ENCODE data around the gene SYNDIG1.
"Not testable (repeated sequence)": the region's sequence is repeated elsewhere in the genome, so short reads cannot be mapped to it uniquely, and the experiment has no call there.

The SYNDIG1 gene

GRCh38 chr20:24616258-24617079 lies 147.0 kb downstream of the SYNDIG1 start:
- no peak for DNase-seq

GRCh38 chr20:24617080-24617432 lies 147.6 kb downstream of the SYNDIG1 start:
- no peak for DNase-seq

DNA sequence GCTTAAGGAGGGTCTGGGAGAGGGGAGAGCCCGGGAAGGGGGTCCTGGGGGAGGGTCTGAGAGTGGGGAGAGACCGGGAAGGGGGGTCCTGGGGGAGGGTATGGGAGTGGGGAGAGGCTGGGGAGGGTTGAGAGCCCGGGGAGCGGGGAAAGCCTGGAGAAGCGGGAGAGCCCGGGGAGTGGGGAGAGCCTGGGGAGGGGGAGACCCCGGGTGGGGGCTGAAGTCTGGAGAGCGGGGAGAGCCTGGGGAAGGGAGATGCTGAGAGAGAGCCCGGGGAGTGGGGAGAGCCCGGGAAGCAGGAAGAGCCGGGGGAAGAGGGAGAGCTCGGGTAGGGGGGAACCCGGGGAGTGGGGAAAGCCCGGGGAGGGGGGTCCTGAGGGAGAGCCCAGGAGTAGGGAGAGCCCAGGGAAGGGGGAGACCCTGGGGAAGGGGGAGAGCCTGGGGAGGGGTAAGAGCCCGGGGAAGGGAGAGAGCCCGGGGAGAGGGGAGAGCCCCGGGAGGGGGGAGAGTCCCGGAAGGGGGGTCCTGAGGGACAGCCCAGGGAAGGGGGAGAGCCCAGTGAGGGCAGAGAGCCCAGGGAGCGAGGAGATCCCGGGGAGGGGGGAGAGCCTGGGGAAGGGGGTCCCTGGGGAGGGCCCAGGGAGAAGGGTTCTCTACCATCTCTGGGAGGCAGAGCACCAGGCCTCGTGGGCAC lies 148.5 kb downstream of the SYNDIG1 start:
- no peak for DNase-seq

- DNase-seq = no peak
These were observed 149.3 kb downstream of the SYNDIG1 start for GRCh38 chr20:24618739-24619138.

GRCh38 chr20:24619212-24619611 lies 149.8 kb downstream of the SYNDIG1 start:
- no peak for DNase-seq

DNA sequence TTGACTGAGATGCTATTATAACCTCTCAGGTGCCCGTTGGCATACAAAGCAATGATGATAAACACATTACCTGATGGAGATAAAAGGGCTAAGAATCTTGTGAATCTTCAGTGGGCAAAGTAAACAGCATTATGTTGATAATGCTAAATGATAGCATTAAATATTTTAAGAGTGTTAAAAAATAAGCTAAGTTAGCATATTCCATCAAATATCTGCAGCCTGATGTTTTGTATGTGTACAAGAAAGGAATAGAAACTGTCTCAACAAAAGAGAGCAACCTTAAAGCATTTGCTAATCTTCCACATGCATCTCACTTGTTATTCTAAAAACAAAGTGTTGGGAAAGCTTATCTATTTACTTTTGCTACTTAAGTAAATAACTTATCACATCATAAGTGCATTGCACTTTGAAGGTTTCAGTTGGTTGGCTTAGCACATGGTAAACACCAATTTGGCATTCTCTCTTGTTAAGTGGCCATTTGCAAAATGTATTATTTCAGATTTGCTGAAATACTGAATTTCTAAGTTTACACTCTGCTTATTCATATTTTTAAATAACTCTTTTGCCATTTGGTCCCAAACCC lies 151.6 kb downstream of the SYNDIG1 start:
- no peak for DNase-seq

DNA sequence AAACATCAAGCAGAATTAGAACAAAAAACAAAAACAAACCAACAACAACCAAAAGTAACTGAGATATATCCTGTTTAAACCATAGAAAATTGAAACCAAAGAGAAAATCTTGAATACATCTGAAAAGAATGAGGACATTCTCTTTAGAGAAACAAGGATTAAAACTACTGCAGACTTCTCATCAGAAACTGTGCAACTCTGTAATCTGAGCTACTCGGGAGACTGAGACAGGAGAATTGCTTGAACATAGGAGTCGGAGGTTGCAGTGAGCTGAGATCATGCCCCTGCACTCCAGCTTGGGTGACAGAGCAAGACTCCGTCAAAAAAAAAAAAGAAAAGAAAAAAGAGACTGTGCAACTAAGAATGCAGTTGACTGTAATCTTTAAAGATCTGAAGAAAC lies 153.4 kb downstream of the SYNDIG1 start:
- no peak for DNase-seq

- DNase-seq = not testable (repeated sequence)
These were observed 156.7 kb downstream of the SYNDIG1 start for GRCh38 chr20:24626141-24626540.

DNA sequence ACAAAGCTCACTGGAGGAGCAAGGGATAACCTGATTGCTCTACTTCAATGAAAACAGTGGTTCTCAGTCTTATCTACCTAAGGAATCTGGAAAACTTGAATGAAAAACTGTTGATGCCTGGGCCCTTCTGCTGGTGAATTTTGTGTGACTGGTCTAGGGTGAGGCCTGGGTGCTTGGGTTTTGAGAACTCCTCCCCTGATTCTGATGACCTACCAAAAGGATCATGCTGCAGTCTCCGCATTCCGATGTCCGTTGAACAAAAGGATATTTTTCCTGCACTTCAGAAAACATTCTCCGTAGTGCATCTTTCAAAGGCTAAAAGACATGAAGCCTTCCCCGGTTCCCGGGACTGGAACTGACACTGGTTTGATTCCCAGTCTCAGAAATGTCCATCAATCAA lies 157.9 kb downstream of the SYNDIG1 start:
- DNase-seq = no peak

- no peak for DNase-seq
These were observed 158.5 kb downstream of the SYNDIG1 start for GRCh38 chr20:24627926-24628325.

DNA sequence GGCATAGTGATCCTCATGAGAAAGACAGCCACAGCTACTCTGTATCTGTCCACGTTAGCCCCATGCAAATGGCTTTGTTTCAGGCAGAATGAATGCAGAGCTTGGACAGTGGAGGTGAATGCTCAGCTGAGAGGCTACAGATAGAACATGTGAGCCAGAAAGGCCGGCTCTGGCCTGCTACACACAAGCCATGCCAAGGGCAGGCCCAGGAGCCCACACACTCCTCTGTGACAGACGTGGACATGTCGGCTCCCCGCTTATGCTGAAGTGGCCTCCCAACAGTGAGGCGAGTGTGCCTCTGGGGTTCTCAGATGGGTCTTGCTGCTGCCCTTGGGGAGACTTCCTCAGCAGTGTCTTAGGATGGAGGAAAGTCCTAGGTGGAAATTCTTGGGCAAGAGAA lies 159.6 kb downstream of the SYNDIG1 start:
- DNase-seq = no peak

DNA sequence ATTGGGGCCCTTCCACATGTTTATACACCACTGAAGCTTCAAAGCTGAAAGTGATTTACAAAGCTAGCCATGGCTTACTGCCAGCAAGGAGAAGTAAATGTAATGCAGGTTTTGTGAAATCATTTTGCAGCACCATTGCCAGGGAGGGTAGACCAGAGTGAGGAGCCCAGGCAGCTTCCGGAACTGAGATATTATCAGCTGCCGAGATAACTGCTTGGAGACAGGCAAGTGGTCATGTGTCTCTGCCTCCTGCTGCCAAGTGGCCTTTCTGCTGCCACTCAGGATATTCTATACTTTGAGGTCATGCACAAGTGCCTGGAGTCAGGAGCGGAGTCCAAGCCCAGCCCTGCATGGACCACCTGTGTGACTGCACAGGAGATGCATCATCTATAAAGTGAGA lies 160.2 kb downstream of the SYNDIG1 start:
- no peak for DNase-seq

DNA sequence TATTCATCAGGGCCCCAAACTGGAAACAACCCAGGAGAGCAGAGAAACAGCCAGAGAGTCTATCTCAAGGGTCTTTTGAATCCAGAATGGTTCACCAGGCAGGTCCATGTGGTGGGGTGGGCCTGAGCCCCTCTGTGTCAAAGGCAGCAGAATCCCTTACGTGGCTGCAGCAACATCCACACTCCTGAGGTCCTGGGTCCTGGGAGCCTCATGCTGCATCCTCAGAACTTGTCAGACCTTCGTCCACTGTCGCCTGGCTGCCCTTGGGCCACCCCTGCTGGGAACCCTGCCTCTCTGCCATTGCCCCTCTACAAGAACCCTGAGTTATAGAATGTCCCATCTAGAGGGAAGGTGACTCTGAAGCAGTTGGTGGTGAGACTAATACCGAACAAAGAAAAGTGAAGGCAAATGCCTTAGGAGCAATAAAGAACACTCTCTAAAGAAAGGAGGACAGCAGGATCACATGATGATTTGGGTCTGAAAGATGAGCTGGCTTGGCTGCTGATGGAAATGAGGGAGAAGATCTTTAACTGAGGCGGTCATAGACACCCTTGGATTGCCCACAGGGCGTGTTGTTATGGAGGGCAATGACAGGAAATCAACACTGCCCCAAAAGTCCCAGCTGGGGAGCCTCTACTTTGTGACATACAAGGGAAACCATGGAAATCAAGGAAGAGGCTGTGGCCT lies 161.2 kb downstream of the SYNDIG1 start:
- no peak for DNase-seq

DNA sequence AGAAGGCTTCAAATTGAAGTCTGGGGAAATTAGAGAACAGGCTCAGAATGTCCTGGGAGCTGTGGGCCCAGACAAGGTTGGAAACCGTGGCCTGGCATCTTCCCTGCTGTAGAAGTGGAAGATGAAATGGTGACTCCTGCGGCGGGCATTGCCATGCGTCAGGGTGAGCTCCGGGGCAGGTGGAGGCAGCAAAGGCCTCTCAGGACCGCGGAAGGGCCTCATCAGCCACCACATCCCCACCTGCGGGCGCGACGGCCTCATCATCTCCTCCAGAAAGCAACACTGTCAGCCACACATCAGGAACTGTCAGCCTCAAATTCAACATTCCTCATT lies 161.7 kb downstream of the SYNDIG1 start:
- no peak for DNase-seq

- DNase-seq = no peak
These were observed 163.2 kb downstream of the SYNDIG1 start for GRCh38 chr20:24632581-24632980.

- DNase-seq = no peak
These were observed 163.6 kb downstream of the SYNDIG1 start for GRCh38 chr20:24633026-24633425.

GRCh38 chr20:24633521-24633920 lies 164.1 kb downstream of the SYNDIG1 start:
- no peak for DNase-seq

DNA sequence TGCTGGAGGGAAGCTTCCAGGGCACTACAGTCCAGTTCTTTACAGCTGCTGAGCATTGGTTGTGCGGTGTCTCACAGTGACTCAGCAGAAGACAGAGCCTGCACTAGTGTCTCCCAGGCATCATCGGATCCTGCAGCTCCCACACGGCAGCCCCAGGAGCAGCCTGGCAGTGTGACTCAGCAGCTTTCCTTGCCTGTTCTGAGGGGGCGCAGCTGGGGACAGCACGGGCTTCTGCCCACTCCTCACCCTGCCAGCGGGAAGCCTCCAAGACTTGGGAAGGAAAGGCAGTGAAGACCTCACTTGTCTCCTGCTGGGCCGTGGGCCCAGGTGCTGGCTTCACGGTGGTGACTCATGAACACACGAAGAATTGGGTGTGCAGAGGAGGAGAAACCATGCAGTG lies 165.4 kb downstream of the SYNDIG1 start:
- DNase-seq = peak; percentile 77

- DNase-seq = no peak
These were observed 167.2 kb downstream of the SYNDIG1 start for GRCh38 chr20:24636626-24637025.

GRCh38 chr20:24637087-24637486 lies 167.7 kb downstream of the SYNDIG1 start:
- no peak for DNase-seq

- DNase-seq = no peak
These were observed 168.5 kb downstream of the SYNDIG1 start for GRCh38 chr20:24637941-24638340.

DNA sequence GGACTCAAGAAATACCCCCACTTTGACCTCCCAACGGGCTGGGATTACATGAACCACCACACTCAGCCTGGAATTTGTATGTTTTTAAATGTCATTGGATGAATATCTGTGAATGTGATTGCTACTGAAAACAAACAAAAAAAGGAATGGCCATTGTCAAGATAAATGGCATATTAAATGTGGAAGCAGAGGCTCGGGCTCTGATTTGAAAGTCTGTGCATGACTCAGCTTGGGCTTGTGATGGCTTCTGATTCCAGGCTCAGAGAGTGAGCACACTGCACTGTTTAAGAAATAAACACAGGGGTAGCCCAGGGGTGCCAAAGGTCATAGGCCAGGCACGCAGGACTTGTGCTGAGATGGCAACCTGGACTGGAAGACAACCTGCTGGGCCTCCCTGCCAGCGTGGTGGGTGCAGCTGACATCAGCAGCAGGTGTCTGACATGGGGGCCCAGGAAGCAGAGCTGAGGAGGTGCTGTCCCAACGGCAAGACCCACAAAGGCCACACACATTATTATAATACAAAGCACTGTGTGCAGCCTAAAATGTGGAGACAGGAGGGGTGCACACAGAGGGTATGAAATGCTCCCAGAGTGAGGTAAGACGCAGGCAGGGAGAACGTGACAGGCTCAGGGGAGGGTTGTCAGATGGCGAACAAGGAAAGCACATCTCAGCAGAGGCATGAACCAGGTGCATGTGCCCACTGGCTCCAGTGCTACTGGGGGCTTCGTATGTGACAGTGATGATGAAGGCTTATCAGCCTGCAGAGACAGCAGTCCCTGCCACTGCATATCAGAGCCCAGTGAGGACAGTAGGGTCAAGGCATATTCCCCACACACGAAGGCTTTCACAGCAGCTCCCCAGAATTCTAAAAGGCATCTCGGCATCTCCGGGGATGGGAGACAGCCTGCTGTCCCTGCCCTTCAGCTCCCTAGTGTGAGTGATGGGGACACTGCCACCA lies 169.4 kb downstream of the SYNDIG1 start:
- no peak for DNase-seq

- DNase-seq = no peak
These were observed 170.8 kb downstream of the SYNDIG1 start for GRCh38 chr20:24640276-24640675.

Measured in amniotic stem cell (primary cell).